BE2C (cell line): Measurements from ENCODE around the gene TRERF1.

Source experiments
- DNase-seq: peaks from one replicate; pipeline ENCODE4 v3.0.0-alpha.2; 2020
- H3K27me3 ChIP-seq: fragments of 250-450 bp; sonication (Bioruptor Pico); 2 replicates; pipeline ENCODE4 v1.5.1; 2020; ENCODE audit warnings: mild to moderate bottlenecking
- H3K36me3 ChIP-seq: fragments of 250-450 bp; sonication (Bioruptor Pico); 2 replicates; pipeline ENCODE4 v1.5.1; 2020; ENCODE audit warnings: mild to moderate bottlenecking
- H3K4me1 ChIP-seq: fragments of 250-450 bp; sonication (Bioruptor Pico); 2 replicates; pipeline ENCODE4 v1.5.1; 2020
- H3K4me3 ChIP-seq: 2 replicates; pipeline ENCODE4 v1.5.1; 2011; ENCODE audit warnings: low read depth, low read length
- H3K9me3 ChIP-seq: fragments of 250-450 bp; sonication (Bioruptor Pico); 2 replicates; pipeline ENCODE4 v1.5.1; 2020
- TF ChIP-seq, protein P1 (sequence below): IDR thresholded peaks from 2 replicates; pipeline ENCODE4 v1.5.1; 2012; ENCODE audit warnings: mild to moderate bottlenecking, low read depth, low read length

TRERF1 gene

DNA sequence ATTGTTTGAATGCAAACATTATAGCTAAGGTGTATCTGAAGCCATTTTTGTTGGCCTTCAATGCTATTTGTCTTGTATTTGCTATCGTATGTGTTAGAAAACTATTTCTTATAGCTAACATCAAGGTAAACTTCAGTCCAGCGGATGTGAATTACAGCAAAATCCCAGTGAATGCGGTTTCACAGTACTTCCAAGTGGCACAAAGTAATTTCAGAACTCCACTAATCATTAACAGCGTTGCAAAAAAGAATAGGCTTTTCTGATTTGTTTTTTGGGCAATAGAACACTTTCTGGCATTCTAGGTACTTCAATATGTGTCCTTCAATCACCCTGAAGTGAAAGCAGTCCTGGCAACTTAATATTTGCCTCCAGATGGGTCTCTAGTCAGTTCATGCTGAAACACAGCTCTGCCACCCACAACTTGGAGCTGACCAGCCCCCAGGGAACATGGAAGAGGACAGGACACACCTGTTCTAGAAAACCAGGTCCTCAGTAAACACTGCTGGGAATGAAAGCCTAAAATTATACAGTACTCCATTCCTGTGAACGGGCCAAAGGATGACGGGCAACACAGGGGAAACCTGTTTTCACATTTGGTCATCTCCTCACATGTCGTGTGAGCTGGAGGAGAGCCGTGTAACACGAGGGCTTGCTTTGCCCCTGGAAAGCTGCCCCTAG is 224.4 kb downstream of the TRERF1 start:
- Histone ChIP-seq H3K4me1 (peaks cover 5% of the 10 kb centered on the region), H3K9me3 (no peaks in the 10 kb centered on the region), H3K36me3 (no peaks in the 10 kb centered on the region; the same call in 1 of the 2 replicates), H3K27me3 (no peaks in the 10 kb centered on the region), H3K4me3 (no peak overlapping the region)
- TF ChIP-seq, protein P1, sequence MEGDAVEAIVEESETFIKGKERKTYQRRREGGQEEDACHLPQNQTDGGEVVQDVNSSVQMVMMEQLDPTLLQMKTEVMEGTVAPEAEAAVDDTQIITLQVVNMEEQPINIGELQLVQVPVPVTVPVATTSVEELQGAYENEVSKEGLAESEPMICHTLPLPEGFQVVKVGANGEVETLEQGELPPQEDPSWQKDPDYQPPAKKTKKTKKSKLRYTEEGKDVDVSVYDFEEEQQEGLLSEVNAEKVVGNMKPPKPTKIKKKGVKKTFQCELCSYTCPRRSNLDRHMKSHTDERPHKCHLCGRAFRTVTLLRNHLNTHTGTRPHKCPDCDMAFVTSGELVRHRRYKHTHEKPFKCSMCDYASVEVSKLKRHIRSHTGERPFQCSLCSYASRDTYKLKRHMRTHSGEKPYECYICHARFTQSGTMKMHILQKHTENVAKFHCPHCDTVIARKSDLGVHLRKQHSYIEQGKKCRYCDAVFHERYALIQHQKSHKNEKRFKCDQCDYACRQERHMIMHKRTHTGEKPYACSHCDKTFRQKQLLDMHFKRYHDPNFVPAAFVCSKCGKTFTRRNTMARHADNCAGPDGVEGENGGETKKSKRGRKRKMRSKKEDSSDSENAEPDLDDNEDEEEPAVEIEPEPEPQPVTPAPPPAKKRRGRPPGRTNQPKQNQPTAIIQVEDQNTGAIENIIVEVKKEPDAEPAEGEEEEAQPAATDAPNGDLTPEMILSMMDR: no peak
- no peak for DNase-seq

DNA sequence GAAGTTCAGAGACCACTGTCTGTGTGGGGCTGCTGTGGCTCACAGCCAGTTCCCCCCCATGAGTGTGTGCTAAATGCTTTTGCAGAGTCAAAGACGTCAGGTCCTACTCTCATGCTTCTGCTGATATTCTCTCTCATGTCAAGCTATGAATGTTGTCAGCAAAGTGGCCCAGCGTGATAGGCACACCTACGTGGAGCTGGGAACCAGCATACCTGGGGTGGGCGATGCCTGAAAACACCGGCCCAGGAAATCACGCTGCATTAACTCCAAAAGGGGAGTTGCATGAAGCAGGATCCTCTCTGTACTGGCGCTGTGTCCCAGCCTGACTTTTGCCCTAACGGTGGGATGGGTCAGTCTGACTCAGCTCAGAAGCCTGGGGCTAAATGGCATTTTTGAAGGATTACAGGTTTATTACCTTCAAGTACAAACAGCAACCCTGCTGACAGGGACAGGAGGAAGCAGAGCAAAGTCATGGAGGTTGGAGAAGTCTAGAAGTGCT is 225.0 kb downstream of the TRERF1 start:
- Histone ChIP-seq H3K36me3 (no peaks in the 10 kb centered on the region; the same call in 1 of the 2 replicates), H3K27me3 (no peaks in the 10 kb centered on the region), H3K9me3 (no peaks in the 10 kb centered on the region), H3K4me1 (peaks cover 5% of the 10 kb centered on the region), H3K4me3 (no peak overlapping the region)
- TF ChIP-seq, protein P1: no peak
- DNase-seq: no peak

DNA sequence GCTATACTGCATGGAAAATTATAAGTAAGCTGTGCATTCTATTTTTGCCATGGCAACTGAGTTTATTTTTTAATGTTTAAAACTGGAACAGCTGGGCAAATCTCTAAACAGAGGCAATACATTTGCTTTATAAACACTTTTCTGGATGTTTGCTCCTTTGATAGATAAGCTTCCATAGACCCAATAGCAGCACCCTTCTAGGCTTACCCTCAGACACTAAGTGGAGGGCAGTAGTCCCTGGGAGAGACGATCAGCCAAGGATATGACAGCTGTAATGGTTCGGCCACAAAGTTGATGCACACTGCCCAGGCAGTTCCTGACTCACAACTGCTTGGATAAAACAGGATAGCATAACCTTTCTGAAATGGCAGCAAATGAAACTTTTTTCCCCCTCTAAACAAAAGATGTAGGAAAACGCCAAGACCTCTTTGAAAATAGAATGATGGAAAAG is 225.5 kb downstream of the TRERF1 start:
- Histone ChIP-seq H3K9me3 (no peaks in the 10 kb centered on the region), H3K36me3 (no peaks in the 10 kb centered on the region), H3K4me3 (no peak overlapping the region), H3K27me3 (no peaks in the 10 kb centered on the region), H3K4me1 (peaks cover 5% of the 10 kb centered on the region)
- no peak for DNase-seq
- TF ChIP-seq, protein P1: no peak

DNA sequence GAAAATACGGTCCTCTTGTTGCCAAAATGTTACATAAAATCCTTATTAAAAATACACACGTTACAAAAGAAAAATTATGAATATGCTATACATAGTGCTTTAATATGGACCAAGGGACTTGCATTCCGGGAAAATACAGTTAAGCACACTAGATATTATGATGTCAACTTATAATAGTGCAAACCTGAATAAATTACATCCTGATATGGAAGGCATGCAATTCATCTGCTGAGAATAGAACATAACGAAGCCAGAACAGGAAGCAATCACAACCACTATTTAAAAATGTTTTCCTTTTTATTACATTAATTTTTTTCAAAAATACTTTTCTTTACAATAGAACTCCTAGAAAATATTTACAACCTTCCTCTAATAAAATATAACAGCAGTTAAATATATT is 226.3 kb downstream of the TRERF1 start:
- DNase-seq: no peak
- H3K4me1 ChIP-seq: no peaks in the 10 kb centered on the region; the same call in none of the 2 replicates
- no peaks in the 10 kb centered on the region for H3K36me3 ChIP-seq
- H3K9me3 ChIP-seq: no peaks in the 10 kb centered on the region
- no peaks in the 10 kb centered on the region for H3K27me3 ChIP-seq
- no peak overlapping the region for H3K4me3 ChIP-seq
- TF ChIP-seq, protein P1: no peak

DNA sequence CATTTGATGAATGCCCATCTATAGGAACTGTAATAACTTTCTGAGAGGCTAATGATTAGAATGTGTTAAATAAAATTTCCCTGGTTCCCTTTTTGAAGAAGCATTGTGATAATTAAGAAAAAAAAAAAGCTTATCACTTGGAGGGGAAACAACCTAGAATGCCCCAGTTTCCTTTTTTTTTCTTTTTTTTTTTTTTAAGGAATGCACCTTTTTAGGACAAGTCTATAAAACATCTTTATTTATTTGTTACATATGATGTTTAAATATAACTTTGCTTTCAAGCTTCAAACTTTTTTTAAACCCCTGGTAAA is 226.7 kb downstream of the TRERF1 start:
- Histone ChIP-seq H3K9me3 (no peaks in the 10 kb centered on the region), H3K27me3 (no peaks in the 10 kb centered on the region), H3K4me1 (no peaks in the 10 kb centered on the region; the same call in 1 of the 2 replicates), H3K4me3 (no peak overlapping the region), H3K36me3 (no peaks in the 10 kb centered on the region)
- TF ChIP-seq, protein P1: no peak
- DNase-seq: no peak

DNA sequence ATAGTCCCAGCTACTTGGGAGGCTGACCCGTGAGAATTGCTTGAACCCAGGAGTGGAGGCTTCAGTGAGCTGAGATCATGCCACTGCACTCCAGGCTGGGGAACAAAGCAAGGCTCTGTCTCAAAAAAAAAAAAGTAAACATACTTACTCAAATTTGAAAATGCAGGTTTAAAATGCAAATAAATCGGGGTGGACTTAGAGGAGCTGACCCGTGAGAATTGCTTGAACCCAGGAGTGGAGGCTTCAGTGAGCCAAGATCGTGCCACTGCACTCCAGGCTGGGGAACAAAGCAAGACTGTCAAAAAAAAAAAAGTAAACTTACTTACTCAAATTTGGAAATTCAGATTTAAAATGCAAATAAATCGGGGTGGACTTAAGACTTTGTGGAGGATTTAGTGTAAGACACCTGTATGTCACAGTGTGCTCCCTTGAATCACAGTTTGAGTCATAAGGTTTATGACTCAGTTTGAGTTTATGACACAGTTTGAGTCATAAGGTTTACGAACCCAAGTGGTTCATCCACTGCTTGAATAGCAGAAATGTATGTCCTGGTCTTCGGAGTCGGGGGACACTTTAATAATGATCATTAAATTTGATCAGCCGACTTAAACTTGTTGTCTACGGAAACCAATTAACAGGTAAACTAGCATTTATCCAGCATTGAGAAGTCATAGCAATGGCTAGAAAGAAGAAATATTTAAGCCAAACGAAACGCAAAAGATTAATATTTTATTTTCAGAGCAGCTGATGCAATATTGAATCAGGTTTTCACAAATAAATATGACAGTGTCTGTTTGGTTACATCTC is 227.3 kb downstream of the TRERF1 start:
- no peak for DNase-seq
- TF ChIP-seq, protein P1: no peak
- H3K36me3 ChIP-seq: no peaks in the 10 kb centered on the region
- H3K4me3 ChIP-seq: no peak overlapping the region
- H3K27me3 ChIP-seq: no peaks in the 10 kb centered on the region
- no peaks in the 10 kb centered on the region for H3K9me3 ChIP-seq
- no peaks in the 10 kb centered on the region; the same call in 1 of the 2 replicates for H3K4me1 ChIP-seq
